GM23338 (cell line): ENCODE results near the gene HSPA12A. TPM values are rescaled to one million over a fixed set of nuclear protein-coding genes. Genes with fewer than 3 reads are reported as not detected.

Source experiments
- ATAC-seq: fragments of 200-7000 bp; cut with Tn5 transposase; 3 replicates; pipeline ENCODE4 v1.9.1; 2020
- DNase-seq: peaks from one replicate; pipeline ENCODE4 v3.0.0-alpha.2; 2015; ENCODE audit warnings: low spot score
- H2AFZ ChIP-seq: fragments of 200-600 bp; sonication (generic); 2 replicates; pipeline ENCODE4 v1.8.0; 2016; ENCODE audit warnings: antibody characterized with exemption, mild to moderate bottlenecking, moderate library complexity
- H3F3A ChIP-seq: fragments of 200-600 bp; sonication (generic); replicated peaks from 2 replicates; pipeline ENCODE4 v1.8.0; 2017; ENCODE audit warnings: antibody characterized with exemption, mixed run types, low read depth
- H3K27ac ChIP-seq: fragments of 200-600 bp; sonication (generic); 2 replicates; pipeline ENCODE4 v1.6.1; 2016; ENCODE audit warnings: low read depth
- H3K27me3 ChIP-seq: fragments of 200-600 bp; sonication (generic); 2 replicates; pipeline ENCODE4 v1.8.0; 2016; ENCODE audit warnings: mild to moderate bottlenecking, mixed run types, moderate library complexity; ENCODE audit not compliant: insufficient read depth
- H3K36me3 ChIP-seq: fragments of 200-600 bp; sonication (generic); 2 replicates; pipeline ENCODE4 v1.8.0; 2016; ENCODE audit warnings: mild to moderate bottlenecking; ENCODE audit not compliant: insufficient read depth
- H3K4me1 ChIP-seq: fragments of 200-600 bp; sonication (generic); 2 replicates; pipeline ENCODE4 v1.8.0; 2016; ENCODE audit warnings: mild to moderate bottlenecking, moderate library complexity; ENCODE audit not compliant: insufficient read depth
- H3K4me2 ChIP-seq: fragments of 200-600 bp; sonication (generic); 2 replicates; pipeline ENCODE4 v1.7.1; 2017; ENCODE audit warnings: mixed run types
- H3K4me3 ChIP-seq: fragments of 200-600 bp; sonication (generic); 2 replicates; pipeline ENCODE4 v1.6.1; 2016; ENCODE audit warnings: mixed run types
- H3K79me2 ChIP-seq: fragments of 200-600 bp; sonication (generic); replicated peaks from 2 replicates; pipeline ENCODE4 v1.8.0; 2017; ENCODE audit warnings: mild to moderate bottlenecking; ENCODE audit not compliant: insufficient read depth
- H3K9me2 ChIP-seq: fragments of 200-600 bp; sonication (generic); 2 replicates; pipeline ENCODE4 v1.8.0; 2017; ENCODE audit not compliant: insufficient read depth
- H4K20me1 ChIP-seq: fragments of 200-600 bp; sonication (generic); replicated peaks from 2 replicates; pipeline ENCODE4 v1.8.0; 2017; ENCODE audit warnings: mild to moderate bottlenecking; ENCODE audit not compliant: insufficient read depth
- H3K27ac Mint-ChIP-seq: 2 replicates; pipeline ENCODE4 v1.8.0; 2020; ENCODE audit warnings: inconsistent platforms, mild to moderate bottlenecking, moderate library complexity, mixed read lengths
- H3K27me3 Mint-ChIP-seq: 3 replicates; pipeline ENCODE4 v1.8.0; 2022; ENCODE audit warnings: low read depth, mild to moderate bottlenecking, moderate library complexity, mixed read lengths, inconsistent platforms; ENCODE audit not compliant: insufficient read depth, poor library complexity
- H3K36me3 Mint-ChIP-seq: 3 replicates; pipeline ENCODE4 v1.8.0; 2021; ENCODE audit warnings: low read depth, mild to moderate bottlenecking, inconsistent platforms, moderate library complexity, mixed read lengths
- H3K4me1 Mint-ChIP-seq: 3 replicates; pipeline ENCODE4 v1.8.0; 2020; ENCODE audit warnings: mild to moderate bottlenecking, inconsistent platforms, mixed read lengths
- H3K4me3 Mint-ChIP-seq: 3 replicates; pipeline ENCODE4 v1.8.0; 2021; ENCODE audit warnings: moderate library complexity, mild to moderate bottlenecking, inconsistent platforms, mixed read lengths
- H3K9me3 Mint-ChIP-seq: 3 replicates; pipeline ENCODE4 v1.8.0; 2020; ENCODE audit warnings: moderate library complexity, mild to moderate bottlenecking, inconsistent platforms, mixed read lengths
- CREB1 ChIP-seq: fragments of 250-450 bp; sonication (Bioruptor Pico); IDR thresholded peaks from 2 replicates; pipeline ENCODE4 v1.5.0; 2020; ENCODE audit warnings: low read depth, mild to moderate bottlenecking, moderate library complexity
- CTCF ChIP-seq, 2 experiments: fragments of 200-600 bp in 1 of 2; sonication (generic) in 1 of 2; conservative IDR thresholded peaks; 2 replicates each; pipeline versions ENCODE4 v1.5.1 to v1.6.1; 2016 to 2017; ENCODE audit warnings: antibody characterized with exemption in 2 of 2, low read depth in 2 of 2, mild to moderate bottlenecking in 2 of 2, moderate library complexity in 1 of 2
- EZH2 ChIP-seq: fragments of 200-600 bp; sonication (generic); IDR thresholded peaks from one replicate; pipeline ENCODE4 v1.8.0; 2017; ENCODE audit warnings: antibody characterized with exemption, mild to moderate bottlenecking, low read depth; ENCODE audit not compliant: unreplicated experiment
- EZH2phosphoT487 ChIP-seq: fragments of 200-600 bp; sonication (generic); IDR thresholded peaks from one replicate; pipeline ENCODE4 v1.8.1; 2018; ENCODE audit warnings: antibody characterized with exemption; ENCODE audit not compliant: unreplicated experiment
- JUNB ChIP-seq: IDR thresholded peaks from one replicate; pipeline ENCODE4 v1.6.1; 2016; ENCODE audit warnings: antibody characterized with exemption; ENCODE audit not compliant: unreplicated experiment
- NANOG ChIP-seq: IDR thresholded peaks from 2 replicates; pipeline ENCODE4 v1.6.1; 2016; ENCODE audit warnings: antibody characterized with exemption, borderline replicate concordance
- POLR2AphosphoS5 ChIP-seq: IDR thresholded peaks from 2 replicates; pipeline ENCODE4 v1.6.1; 2016; ENCODE audit warnings: antibody characterized with exemption, low read depth
- STAT1 ChIP-seq: IDR thresholded peaks from one replicate; pipeline ENCODE4 v1.6.1; 2016; ENCODE audit warnings: antibody characterized with exemption; ENCODE audit not compliant: unreplicated experiment
- ZNF114 ChIP-seq: fragments of 250-450 bp; sonication (Bioruptor Pico); IDR thresholded peaks from 2 replicates; pipeline ENCODE4 v1.5.0; 2020; ENCODE audit warnings: mild to moderate bottlenecking, moderate library complexity
- ZNF331 ChIP-seq: fragments of 250-450 bp; sonication (Bioruptor Pico); IDR thresholded peaks from 2 replicates; pipeline ENCODE4 v1.5.0; 2020; ENCODE audit warnings: low read depth, mild to moderate bottlenecking, moderate library complexity
- polyA plus RNA-seq: library from polyadenylated mRNA; unstranded; fragments of >200 nt; fragmentation: Nextera tagmentation; extraction: Ambion mirVana; gene quantifications from 2 replicates; pipeline ENCODE4 v1.2.1, GENCODE V29; 2016
- total RNA-seq: library from RNA; depleted of rRNA; stranded (reverse); fragments of >200 nt; shearing (Covaris generic); gene quantifications from 2 replicates; pipeline ENCODE4 v1.2.3, GENCODE V29; 2014
- TF ChIP-seq, protein P1 (sequence below): IDR thresholded peaks from one replicate; pipeline ENCODE4 v1.6.1; 2018; ENCODE audit warnings: antibody characterized with exemption; ENCODE audit not compliant: unreplicated experiment
- TF ChIP-seq, protein P2 (sequence below): fragments of 250-450 bp; sonication (Bioruptor Pico); IDR thresholded peaks from 2 replicates; pipeline ENCODE4 v1.5.0; 2020; ENCODE audit warnings: mild to moderate bottlenecking, moderate library complexity
- TF ChIP-seq, protein P3 (sequence below): IDR thresholded peaks from 2 replicates; pipeline ENCODE4 v1.6.1; 2016; ENCODE audit warnings: antibody characterized with exemption

Gene HSPA12A
- total and polyA plus RNA-seq, 2 experiments from 2014 or later = 4.4 to 6.3 TPM

DNA sequence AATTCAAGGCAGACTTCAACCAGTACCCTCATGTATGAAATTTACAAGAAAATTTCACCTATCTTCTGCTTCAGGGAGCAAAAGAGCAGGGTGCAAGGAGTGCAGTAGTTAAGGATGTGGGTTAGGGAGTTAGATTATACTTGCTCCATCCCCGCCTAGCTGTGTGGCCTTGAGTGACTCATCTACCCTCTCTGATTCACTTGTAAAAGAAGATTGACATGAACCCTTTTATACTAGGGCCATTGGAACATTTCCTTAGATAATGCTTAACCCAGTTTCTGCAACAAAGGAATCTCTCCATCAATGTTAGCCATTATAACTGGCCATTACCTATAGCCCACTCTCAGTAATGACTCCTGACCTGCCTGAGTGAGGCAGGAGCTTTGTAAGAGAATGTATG is 10.2 kb upstream of the HSPA12A start:
- ATAC-seq (no peak), DNase-seq (no peak)
- Mint-ChIP-seq H3K27ac (no peak overlapping the region), H3K4me1 (peaks cover 4% of the 10 kb centered on the region; the same call in 2 of the 3 replicates), H3K27me3 (peaks cover 7% of the 10 kb centered on the region), H3K9me3 (peaks cover 3% of the 10 kb centered on the region; the same call in 1 of the 3 replicates), H3K36me3 (no peaks in the 10 kb centered on the region), H3K4me3 (no peak overlapping the region)
- no peaks in the 10 kb centered on the region for H3K36me3 ChIP-seq
- no peak overlapping the region for H3K4me3 ChIP-seq
- no peaks in the 10 kb centered on the region for H3K4me1 ChIP-seq
- no peaks in the 10 kb centered on the region for H3K9me2 ChIP-seq
- H2AFZ ChIP-seq = no peak overlapping the region
- no peaks in the 10 kb centered on the region for H3K79me2 ChIP-seq
- no peak overlapping the region for H3K27ac ChIP-seq
- no peak overlapping the region for H3K4me2 ChIP-seq
- H3K27me3 ChIP-seq = no peaks in the 10 kb centered on the region
- H3F3A ChIP-seq = no peaks in the 10 kb centered on the region
- no peaks in the 10 kb centered on the region for H4K20me1 ChIP-seq
- TF ChIP-seq, protein P1, sequence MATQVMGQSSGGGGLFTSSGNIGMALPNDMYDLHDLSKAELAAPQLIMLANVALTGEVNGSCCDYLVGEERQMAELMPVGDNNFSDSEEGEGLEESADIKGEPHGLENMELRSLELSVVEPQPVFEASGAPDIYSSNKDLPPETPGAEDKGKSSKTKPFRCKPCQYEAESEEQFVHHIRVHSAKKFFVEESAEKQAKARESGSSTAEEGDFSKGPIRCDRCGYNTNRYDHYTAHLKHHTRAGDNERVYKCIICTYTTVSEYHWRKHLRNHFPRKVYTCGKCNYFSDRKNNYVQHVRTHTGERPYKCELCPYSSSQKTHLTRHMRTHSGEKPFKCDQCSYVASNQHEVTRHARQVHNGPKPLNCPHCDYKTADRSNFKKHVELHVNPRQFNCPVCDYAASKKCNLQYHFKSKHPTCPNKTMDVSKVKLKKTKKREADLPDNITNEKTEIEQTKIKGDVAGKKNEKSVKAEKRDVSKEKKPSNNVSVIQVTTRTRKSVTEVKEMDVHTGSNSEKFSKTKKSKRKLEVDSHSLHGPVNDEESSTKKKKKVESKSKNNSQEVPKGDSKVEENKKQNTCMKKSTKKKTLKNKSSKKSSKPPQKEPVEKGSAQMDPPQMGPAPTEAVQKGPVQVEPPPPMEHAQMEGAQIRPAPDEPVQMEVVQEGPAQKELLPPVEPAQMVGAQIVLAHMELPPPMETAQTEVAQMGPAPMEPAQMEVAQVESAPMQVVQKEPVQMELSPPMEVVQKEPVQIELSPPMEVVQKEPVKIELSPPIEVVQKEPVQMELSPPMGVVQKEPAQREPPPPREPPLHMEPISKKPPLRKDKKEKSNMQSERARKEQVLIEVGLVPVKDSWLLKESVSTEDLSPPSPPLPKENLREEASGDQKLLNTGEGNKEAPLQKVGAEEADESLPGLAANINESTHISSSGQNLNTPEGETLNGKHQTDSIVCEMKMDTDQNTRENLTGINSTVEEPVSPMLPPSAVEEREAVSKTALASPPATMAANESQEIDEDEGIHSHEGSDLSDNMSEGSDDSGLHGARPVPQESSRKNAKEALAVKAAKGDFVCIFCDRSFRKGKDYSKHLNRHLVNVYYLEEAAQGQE = no peak
- TF ChIP-seq STAT1 = no peak
- TF ChIP-seq ZNF331 (CRISPR knock-in tag) = no peak
- TF ChIP-seq JUNB = no peak
- TF ChIP-seq, protein P2, sequence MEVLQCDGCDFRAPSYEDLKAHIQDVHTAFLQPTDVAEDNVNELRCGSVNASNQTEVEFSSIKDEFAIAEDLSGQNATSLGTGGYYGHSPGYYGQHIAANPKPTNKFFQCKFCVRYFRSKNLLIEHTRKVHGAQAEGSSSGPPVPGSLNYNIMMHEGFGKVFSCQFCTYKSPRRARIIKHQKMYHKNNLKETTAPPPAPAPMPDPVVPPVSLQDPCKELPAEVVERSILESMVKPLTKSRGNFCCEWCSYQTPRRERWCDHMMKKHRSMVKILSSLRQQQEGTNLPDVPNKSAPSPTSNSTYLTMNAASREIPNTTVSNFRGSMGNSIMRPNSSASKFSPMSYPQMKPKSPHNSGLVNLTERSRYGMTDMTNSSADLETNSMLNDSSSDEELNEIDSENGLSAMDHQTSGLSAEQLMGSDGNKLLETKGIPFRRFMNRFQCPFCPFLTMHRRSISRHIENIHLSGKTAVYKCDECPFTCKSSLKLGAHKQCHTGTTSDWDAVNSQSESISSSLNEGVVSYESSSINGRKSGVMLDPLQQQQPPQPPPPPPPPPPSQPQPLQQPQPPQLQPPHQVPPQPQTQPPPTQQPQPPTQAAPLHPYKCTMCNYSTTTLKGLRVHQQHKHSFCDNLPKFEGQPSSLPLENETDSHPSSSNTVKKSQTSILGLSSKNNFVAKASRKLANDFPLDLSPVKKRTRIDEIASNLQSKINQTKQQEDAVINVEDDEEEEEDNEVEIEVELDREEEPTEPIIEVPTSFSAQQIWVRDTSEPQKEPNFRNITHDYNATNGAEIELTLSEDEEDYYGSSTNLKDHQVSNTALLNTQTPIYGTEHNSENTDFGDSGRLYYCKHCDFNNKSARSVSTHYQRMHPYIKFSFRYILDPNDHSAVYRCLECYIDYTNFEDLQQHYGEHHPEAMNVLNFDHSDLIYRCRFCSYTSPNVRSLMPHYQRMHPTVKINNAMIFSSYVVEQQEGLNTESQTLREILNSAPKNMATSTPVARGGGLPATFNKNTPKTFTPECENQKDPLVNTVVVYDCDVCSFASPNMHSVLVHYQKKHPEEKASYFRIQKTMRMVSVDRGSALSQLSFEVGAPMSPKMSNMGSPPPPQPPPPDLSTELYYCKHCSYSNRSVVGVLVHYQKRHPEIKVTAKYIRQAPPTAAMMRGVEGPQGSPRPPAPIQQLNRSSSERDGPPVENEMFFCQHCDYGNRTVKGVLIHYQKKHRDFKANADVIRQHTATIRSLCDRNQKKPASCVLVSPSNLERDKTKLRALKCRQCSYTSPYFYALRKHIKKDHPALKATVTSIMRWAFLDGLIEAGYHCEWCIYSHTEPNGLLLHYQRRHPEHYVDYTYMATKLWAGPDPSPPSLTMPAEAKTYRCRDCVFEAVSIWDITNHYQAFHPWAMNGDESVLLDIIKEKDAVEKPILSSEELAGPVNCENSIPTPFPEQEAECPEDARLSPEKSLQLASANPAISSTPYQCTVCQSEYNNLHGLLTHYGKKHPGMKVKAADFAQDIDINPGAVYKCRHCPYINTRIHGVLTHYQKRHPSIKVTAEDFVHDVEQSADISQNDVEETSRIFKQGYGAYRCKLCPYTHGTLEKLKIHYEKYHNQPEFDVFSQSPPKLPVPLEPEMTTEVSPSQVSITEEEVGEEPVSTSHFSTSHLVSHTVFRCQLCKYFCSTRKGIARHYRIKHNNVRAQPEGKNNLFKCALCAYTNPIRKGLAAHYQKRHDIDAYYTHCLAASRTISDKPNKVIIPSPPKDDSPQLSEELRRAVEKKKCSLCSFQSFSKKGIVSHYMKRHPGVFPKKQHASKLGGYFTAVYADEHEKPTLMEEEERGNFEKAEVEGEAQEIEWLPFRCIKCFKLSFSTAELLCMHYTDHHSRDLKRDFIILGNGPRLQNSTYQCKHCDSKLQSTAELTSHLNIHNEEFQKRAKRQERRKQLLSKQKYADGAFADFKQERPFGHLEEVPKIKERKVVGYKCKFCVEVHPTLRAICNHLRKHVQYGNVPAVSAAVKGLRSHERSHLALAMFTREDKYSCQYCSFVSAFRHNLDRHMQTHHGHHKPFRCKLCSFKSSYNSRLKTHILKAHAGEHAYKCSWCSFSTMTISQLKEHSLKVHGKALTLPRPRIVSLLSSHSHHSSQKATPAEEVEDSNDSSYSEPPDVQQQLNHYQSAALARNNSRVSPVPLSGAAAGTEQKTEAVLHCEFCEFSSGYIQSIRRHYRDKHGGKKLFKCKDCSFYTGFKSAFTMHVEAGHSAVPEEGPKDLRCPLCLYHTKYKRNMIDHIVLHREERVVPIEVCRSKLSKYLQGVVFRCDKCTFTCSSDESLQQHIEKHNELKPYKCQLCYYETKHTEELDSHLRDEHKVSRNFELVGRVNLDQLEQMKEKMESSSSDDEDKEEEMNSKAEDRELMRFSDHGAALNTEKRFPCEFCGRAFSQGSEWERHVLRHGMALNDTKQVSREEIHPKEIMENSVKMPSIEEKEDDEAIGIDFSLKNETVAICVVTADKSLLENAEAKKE (CRISPR knock-in tag) = no peak
- TF ChIP-seq EZH2phosphoT487 = no peak
- TF ChIP-seq NANOG = no peak
- TF ChIP-seq POLR2AphosphoS5 = no peak
- TF ChIP-seq CREB1 (CRISPR knock-in tag) = no peak
- no peak for TF ChIP-seq CTCF (conservative IDR thresholded peaks at IDR 0.05; ENCODE audit: low read depth in 2 of 2)
- no peak for TF ChIP-seq EZH2
- TF ChIP-seq ZNF114 (CRISPR knock-in tag) = no peak
- TF ChIP-seq, protein P3, sequence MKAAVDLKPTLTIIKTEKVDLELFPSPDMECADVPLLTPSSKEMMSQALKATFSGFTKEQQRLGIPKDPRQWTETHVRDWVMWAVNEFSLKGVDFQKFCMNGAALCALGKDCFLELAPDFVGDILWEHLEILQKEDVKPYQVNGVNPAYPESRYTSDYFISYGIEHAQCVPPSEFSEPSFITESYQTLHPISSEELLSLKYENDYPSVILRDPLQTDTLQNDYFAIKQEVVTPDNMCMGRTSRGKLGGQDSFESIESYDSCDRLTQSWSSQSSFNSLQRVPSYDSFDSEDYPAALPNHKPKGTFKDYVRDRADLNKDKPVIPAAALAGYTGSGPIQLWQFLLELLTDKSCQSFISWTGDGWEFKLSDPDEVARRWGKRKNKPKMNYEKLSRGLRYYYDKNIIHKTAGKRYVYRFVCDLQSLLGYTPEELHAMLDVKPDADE = no peak
